HG02642 (cell line): ENCODE data around the gene ESRRB.
"Not testable (repeated sequence)": the region's sequence is repeated elsewhere in the genome, so short reads cannot be mapped to it uniquely, and the experiment has no call there.

Experiments
- ATAC-seq: cut with Tn5 transposase; IDR thresholded peaks from one replicate; pipeline ENCODE4 v1.9.1; 2021; ENCODE audit warnings: mild to moderate bottlenecking; ENCODE audit not compliant: unreplicated experiment, poor library complexity

The ESRRB gene

GRCh38 chr14:76531821-76532318 is 155.9 kb downstream of the ESRRB start:
- no peak for ATAC-seq

GRCh38 chr14:76536636-76537035 is 160.7 kb downstream of the ESRRB start:
- ATAC-seq = not testable (repeated sequence)

GRCh38 chr14:76537906-76538647 is 162.1 kb downstream of the ESRRB start:
- no peak for ATAC-seq

GRCh38 chr14:76538648-76539008 is 162.7 kb downstream of the ESRRB start:
- ATAC-seq = no peak

GRCh38 chr14:76539130-76539529 is 163.2 kb downstream of the ESRRB start:
- no peak for ATAC-seq

GRCh38 chr14:76541594-76542219 is 165.8 kb downstream of the ESRRB start:
- ATAC-seq = no peak

- no peak for ATAC-seq
Measured at GRCh38 chr14:76546426-76547221, 170.7 kb downstream of the ESRRB start.

GRCh38 chr14:76547831-76548230 is 171.9 kb downstream of the ESRRB start:
- no peak for ATAC-seq

- no peak for ATAC-seq
Measured at GRCh38 chr14:76550534-76550933, 174.6 kb downstream of the ESRRB start.

- ATAC-seq = no peak
Measured at GRCh38 chr14:76551116-76551515, 175.2 kb downstream of the ESRRB start.
